ENCODE measurements around the gene ZNF227. TPM values are rescaled to one million over a fixed set of nuclear protein-coding genes. Genes with fewer than 3 reads are reported as not detected.
"Not testable (repeated sequence)": the region's sequence is repeated elsewhere in the genome, so short reads cannot be mapped to it uniquely, and the experiment has no call there.

Gene ZNF227
- total RNA-seq, 2 experiments from 2014 or later = 17.7 to 18.5 TPM

- ChIA-PET POLR2A (interaction anchor here (0.8 kb wide), 1 partner anchor 9 kb away, joined by 4 read pairs; no protein-coding TSS in a partner anchor), CTCF (interaction anchor here (0.9 to 1.2 kb wide), 2 partner anchors 10 to 43 kb away, joined by 3 to 4 read pairs; no protein-coding TSS in a partner anchor)
- H3K27ac Mint-ChIP-seq = peak overlapping the region; percentile 92
- H3K4me3 Mint-ChIP-seq = peak overlapping the region; percentile 84
- peaks cover 10% of the 10 kb centered on the region for H3K36me3 Mint-ChIP-seq (ENCODE audit: low read depth)
- peaks cover 20% of the 10 kb centered on the region for H3K9me3 Mint-ChIP-seq
- peaks cover 2% of the 10 kb centered on the region for H3K27me3 Mint-ChIP-seq
- no peak for TF ChIP-seq CTCF (IDR thresholded peaks at IDR 0.05)
- peak; percentile 84 for DNase-seq
- peaks cover 7% of the 10 kb centered on the region for H3K4me1 Mint-ChIP-seq (ENCODE audit: low read depth)
- intact Hi-C loops (cut with micrococcal nuclease) = no loop called here
- peak; percentile 94 for ATAC-seq
These were observed 5.1 kb upstream of the ZNF227 start for GRCh38 chr19:44207126-44207803.

- H3K27me3 Mint-ChIP-seq = no peaks in the 10 kb centered on the region
- no peak for ATAC-seq
- POLR2A ChIA-PET = interaction anchor here (0.6 to 1.6 kb wide), 6 partner anchors 18 to 387 kb away, joined by 3 to 4 read pairs (median 4); partner anchors contain the start of gene ZNF180
- H3K36me3 Mint-ChIP-seq (ENCODE audit: low read depth) = peaks cover 37% of the 10 kb centered on the region
- peak overlapping the region; percentile 94 for H3K27ac Mint-ChIP-seq
- H3K4me1 Mint-ChIP-seq (ENCODE audit: low read depth) = peaks cover 22% of the 10 kb centered on the region
- peaks cover 13% of the 10 kb centered on the region for H3K9me3 Mint-ChIP-seq
- H3K4me3 Mint-ChIP-seq = peak overlapping the region; percentile 84
- no peak for TF ChIP-seq CTCF (IDR thresholded peaks at IDR 0.05)
- intact Hi-C loops (cut with micrococcal nuclease) = loop anchor here (10.0 kb wide), 1 partner anchor 92 kb away; the partner anchor contains the start of gene ZNF235
- CTCF ChIA-PET = no interaction called here
- no peak for DNase-seq
These were observed 574 bp downstream of the ZNF227 start for GRCh38 chr19:44212866-44213346.

GRCh38 chr19:44219926-44220325 lies 7.6 kb downstream of the ZNF227 start:
- H3K27ac Mint-ChIP-seq, CTCF ChIA-PET, H3K4me3 Mint-ChIP-seq, ATAC-seq, DNase-seq, POLR2A ChIA-PET, H3K27me3 Mint-ChIP-seq: not testable (repeated sequence)
- H3K4me1 Mint-ChIP-seq (ENCODE audit: low read depth) = peaks cover 10% of the 10 kb centered on the region
- peaks cover 11% of the 10 kb centered on the region for H3K9me3 Mint-ChIP-seq
- intact Hi-C loops (cut with micrococcal nuclease) = loop anchor here (10.0 kb wide), 1 partner anchor 85 kb away; the partner anchor contains the start of gene ZNF235
- H3K36me3 Mint-ChIP-seq (ENCODE audit: low read depth) = peaks cover 69% of the 10 kb centered on the region

- POLR2A ChIA-PET; intact Hi-C loops (cut with micrococcal nuclease); ATAC-seq; H3K4me3 Mint-ChIP-seq; DNase-seq; H3K27ac Mint-ChIP-seq; H3K27me3 Mint-ChIP-seq; CTCF ChIA-PET; H3K4me1 Mint-ChIP-seq (ENCODE audit: low read depth): not testable (repeated sequence)
- Mint-ChIP-seq H3K36me3 (ENCODE audit: low read depth) (peaks cover 70% of the 10 kb centered on the region), H3K9me3 (peaks cover 13% of the 10 kb centered on the region)
These were observed 8.4 kb downstream of the ZNF227 start for GRCh38 chr19:44220761-44221160.

GRCh38 chr19:44221291-44221690 lies 9.0 kb downstream of the ZNF227 start:
- H3K4me3 Mint-ChIP-seq; H3K27ac Mint-ChIP-seq; CTCF ChIA-PET; intact Hi-C loops (cut with micrococcal nuclease); H3K27me3 Mint-ChIP-seq; DNase-seq; ATAC-seq; POLR2A ChIA-PET; H3K4me1 Mint-ChIP-seq (ENCODE audit: low read depth): not testable (repeated sequence)
- H3K36me3 Mint-ChIP-seq (ENCODE audit: low read depth) = peaks cover 72% of the 10 kb centered on the region
- H3K9me3 Mint-ChIP-seq = peaks cover 14% of the 10 kb centered on the region

GRCh38 chr19:44228318-44228717 lies 16.0 kb downstream of the ZNF227 start:
- Mint-ChIP-seq H3K4me1 (ENCODE audit: low read depth) (no peaks in the 10 kb centered on the region), H3K27me3 (no peaks in the 10 kb centered on the region), H3K9me3 (peaks cover 34% of the 10 kb centered on the region), H3K27ac (no peak overlapping the region), H3K36me3 (ENCODE audit: low read depth) (peaks cover 88% of the 10 kb centered on the region), H3K4me3 (no peak overlapping the region)
- intact Hi-C loops (cut with micrococcal nuclease) = no loop called here
- no peak for TF ChIP-seq CTCF (IDR thresholded peaks at IDR 0.05)
- no peak for DNase-seq
- POLR2A ChIA-PET = interaction anchor here (1.4 kb wide), 1 partner anchor 11 kb away, joined by 5 read pairs; no protein-coding TSS in a partner anchor
- CTCF ChIA-PET = no interaction called here
- no peak for ATAC-seq
